VCaP (cell line): Measurements from ENCODE around the gene NDFIP2.

Experiments used
- H3K27ac ChIP-seq: fragments of 450-650 bp; 2 replicates; pipeline ENCODE4 v1.5.1; 2017
- CTCF ChIP-seq: fragments of 450-650 bp; conservative IDR thresholded peaks from 2 replicates; pipeline ENCODE4 v1.5.1; 2017; ENCODE audit warnings: mild to moderate bottlenecking, moderate library complexity

The NDFIP2 gene

GRCh38 chr13:79480954-79481684 is at the start of gene NDFIP2:
Gene NDFIP2 (plus strand): TSS chr13:79481155. CDS start chr13:79481204, 49 bp downstream.
- no peak; the same call in 1 of the 2 replicates for TF ChIP-seq CTCF
- H3K27ac ChIP-seq = peak within 1 kb of the TSS; percentile 94

- no peak for TF ChIP-seq CTCF
- no peak overlapping the region for H3K27ac ChIP-seq
Observed at GRCh38 chr13:79432086-79432485, 48.9 kb upstream of the NDFIP2 start.

- H3K27ac ChIP-seq = no peak overlapping the region
- TF ChIP-seq CTCF = no peak
Observed at GRCh38 chr13:79432992-79433391, 48.0 kb upstream of the NDFIP2 start.

GRCh38 chr13:79434556-79434955 is 46.4 kb upstream of the NDFIP2 start:
- H3K27ac ChIP-seq = no peak overlapping the region
- TF ChIP-seq CTCF = no peak

GRCh38 chr13:79435561-79435990 is 45.4 kb upstream of the NDFIP2 start:
- H3K27ac ChIP-seq = no peak overlapping the region
- no peak for TF ChIP-seq CTCF

GRCh38 chr13:79439275-79439674 is 41.7 kb upstream of the NDFIP2 start:
- TF ChIP-seq CTCF = no peak
- H3K27ac ChIP-seq = no peak overlapping the region

- peak overlapping the region; percentile 57 for H3K27ac ChIP-seq
- TF ChIP-seq CTCF = no peak
Observed at GRCh38 chr13:79440958-79441528, 39.9 kb upstream of the NDFIP2 start.
